ENCODE results near the gene CTDP1.

GRCh38 chr18:79699653-79700052 is 20.1 kb downstream of the CTDP1 start:
- TF ChIP-seq SP1 (IDR thresholded peaks at IDR 0.05) (no peak), YY1 (IDR thresholded peaks at IDR 0.05) (no peak), CTCF (IDR thresholded peaks at IDR 0.05; ENCODE audit: low read depth, low read length, missing input control) (no peak), JUND (IDR thresholded peaks at IDR 0.05) (no peak), ATF3 (IDR thresholded peaks at IDR 0.05) (no peak), FOXA2 (IDR thresholded peaks at IDR 0.05) (no peak), REST (IDR thresholded peaks at IDR 0.05) (no peak)

Data from liver (tissue), 3 donors.